PFSK-1 (cell line): ENCODE results near the gene SHFL.

ENCODE experiments used
- FOXP2 ChIP-seq: optimal IDR thresholded peaks from 2 replicates; pipeline ENCODE3; 2011; ENCODE audit warnings: borderline replicate concordance, control low read depth, inconsistent platforms; ENCODE audit not compliant: insufficient read depth; ENCODE audit errors: extremely low read length, extremely low read depth
- POLR2AphosphoS5 ChIP-seq: IDR thresholded peaks from 2 replicates; pipeline ENCODE4 v1.6.1; 2012; ENCODE audit warnings: low read depth, mild to moderate bottlenecking, control low read depth, low read length, moderate library complexity
- SIN3A ChIP-seq: IDR thresholded peaks from 2 replicates; pipeline ENCODE4 v1.6.1; 2012; ENCODE audit warnings: mild to moderate bottlenecking, low read length, moderate library complexity, borderline replicate concordance; ENCODE audit not compliant: insufficient read depth
- TAF1 ChIP-seq: IDR thresholded peaks from 2 replicates; pipeline ENCODE4 v1.6.1; 2012; ENCODE audit warnings: low read length, control low read depth, borderline replicate concordance; ENCODE audit not compliant: insufficient read depth
- TF ChIP-seq, protein P1 (sequence below), 2 experiments: IDR thresholded peaks; 2 replicates each; pipeline versions ENCODE4 v1.6.1 to v1.8.0; 2011 to 2012; ENCODE audit warnings: low read depth in 2 of 2, low read length in 2 of 2, control low read depth in 1 of 2, inconsistent platforms in 1 of 2, mild to moderate bottlenecking in 1 of 2, moderate library complexity in 1 of 2; ENCODE audit not compliant: insufficient read depth in 1 of 2

SHFL gene

DNA sequence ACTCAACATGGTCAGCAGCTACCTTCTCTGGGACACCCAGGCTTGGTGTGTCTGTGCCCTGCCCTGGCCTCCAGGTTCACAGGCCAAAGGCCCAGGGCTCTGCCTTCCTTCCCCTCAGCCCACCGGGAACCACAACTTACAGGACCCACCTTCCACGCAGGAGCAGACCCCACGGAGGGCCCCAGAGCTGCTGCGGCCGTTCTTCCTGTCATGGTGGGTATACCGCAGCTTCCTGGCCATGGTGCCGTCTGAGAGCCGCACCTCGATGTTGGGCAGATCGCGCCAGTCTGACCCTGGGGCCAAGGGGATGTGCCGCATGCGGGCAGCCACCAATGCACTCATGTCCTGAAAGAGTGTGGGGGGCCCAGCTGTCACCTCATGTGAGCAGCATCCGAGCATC is 50.8 kb downstream of the SHFL start:
- TF ChIP-seq, protein P1, sequence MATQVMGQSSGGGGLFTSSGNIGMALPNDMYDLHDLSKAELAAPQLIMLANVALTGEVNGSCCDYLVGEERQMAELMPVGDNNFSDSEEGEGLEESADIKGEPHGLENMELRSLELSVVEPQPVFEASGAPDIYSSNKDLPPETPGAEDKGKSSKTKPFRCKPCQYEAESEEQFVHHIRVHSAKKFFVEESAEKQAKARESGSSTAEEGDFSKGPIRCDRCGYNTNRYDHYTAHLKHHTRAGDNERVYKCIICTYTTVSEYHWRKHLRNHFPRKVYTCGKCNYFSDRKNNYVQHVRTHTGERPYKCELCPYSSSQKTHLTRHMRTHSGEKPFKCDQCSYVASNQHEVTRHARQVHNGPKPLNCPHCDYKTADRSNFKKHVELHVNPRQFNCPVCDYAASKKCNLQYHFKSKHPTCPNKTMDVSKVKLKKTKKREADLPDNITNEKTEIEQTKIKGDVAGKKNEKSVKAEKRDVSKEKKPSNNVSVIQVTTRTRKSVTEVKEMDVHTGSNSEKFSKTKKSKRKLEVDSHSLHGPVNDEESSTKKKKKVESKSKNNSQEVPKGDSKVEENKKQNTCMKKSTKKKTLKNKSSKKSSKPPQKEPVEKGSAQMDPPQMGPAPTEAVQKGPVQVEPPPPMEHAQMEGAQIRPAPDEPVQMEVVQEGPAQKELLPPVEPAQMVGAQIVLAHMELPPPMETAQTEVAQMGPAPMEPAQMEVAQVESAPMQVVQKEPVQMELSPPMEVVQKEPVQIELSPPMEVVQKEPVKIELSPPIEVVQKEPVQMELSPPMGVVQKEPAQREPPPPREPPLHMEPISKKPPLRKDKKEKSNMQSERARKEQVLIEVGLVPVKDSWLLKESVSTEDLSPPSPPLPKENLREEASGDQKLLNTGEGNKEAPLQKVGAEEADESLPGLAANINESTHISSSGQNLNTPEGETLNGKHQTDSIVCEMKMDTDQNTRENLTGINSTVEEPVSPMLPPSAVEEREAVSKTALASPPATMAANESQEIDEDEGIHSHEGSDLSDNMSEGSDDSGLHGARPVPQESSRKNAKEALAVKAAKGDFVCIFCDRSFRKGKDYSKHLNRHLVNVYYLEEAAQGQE (IDR thresholded peaks at IDR 0.05; ENCODE audit: insufficient read depth in 1 of 2, low read depth in 2 of 2, low read length in 2 of 2): no peak
- TF ChIP-seq TAF1: no peak
- TF ChIP-seq FOXP2: no peak
- no peak for TF ChIP-seq SIN3A
- TF ChIP-seq POLR2AphosphoS5: no peak

DNA sequence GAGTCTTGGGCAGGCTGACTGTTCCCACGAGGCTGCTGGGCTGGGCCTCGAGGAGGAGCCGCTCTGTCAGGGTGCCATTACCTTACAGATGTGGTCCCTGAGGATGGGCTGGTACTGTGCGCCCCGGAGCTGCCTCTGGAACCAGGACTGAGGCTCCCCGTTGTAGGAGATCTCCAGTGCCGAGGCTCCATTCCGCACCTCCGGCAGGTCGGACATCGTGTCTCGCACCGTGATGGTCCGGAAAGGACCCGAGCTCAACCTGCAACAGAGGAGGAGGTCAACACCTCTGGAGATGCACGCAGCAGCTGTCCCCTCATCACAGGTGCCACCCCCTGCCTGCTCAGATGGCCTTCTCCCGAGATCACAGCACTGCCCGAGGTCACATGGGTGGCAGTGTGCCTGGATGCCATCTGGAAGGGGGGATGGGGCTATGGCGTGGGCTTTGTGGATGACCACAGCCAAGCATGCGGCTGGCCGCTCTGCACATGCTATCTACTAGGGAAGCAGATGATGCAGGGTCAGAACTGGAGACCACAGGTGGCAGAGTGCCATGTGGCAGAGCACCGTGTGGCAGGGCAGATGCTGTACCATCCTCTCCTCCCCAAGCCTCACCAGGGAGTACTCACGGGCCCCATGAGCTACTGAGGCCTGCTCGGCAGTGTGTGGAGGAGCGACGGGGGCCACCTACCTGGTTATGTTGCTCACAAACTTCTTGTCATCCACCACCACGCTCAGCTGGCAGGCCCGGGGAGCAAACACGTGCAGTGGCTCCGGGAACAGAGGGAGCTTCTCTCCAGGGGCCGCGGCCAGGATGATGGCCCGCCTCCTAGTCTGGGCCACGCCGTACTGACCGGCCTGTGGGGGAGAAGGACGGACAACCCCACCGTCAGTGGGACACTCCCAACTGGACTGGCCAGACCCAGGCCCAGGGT is 51.9 kb downstream of the SHFL start:
- TF ChIP-seq POLR2AphosphoS5: no peak
- no peak for TF ChIP-seq SIN3A
- TF ChIP-seq FOXP2: no peak
- no peak for TF ChIP-seq TAF1
- TF ChIP-seq, protein P1 (IDR thresholded peaks at IDR 0.05; ENCODE audit: insufficient read depth in 1 of 2, low read depth in 2 of 2, low read length in 2 of 2): no peak

- no peak for TF ChIP-seq POLR2AphosphoS5
- TF ChIP-seq TAF1: no peak
- no peak for TF ChIP-seq SIN3A
- no peak for TF ChIP-seq FOXP2
- TF ChIP-seq, protein P1 (IDR thresholded peaks at IDR 0.05; ENCODE audit: insufficient read depth in 1 of 2, low read depth in 2 of 2, low read length in 2 of 2): no peak
Observed at GRCh38 chr19:10138879-10139795, 53.0 kb downstream of the SHFL start.

GRCh38 chr19:10139952-10140351 is 53.8 kb downstream of the SHFL start:
- TF ChIP-seq POLR2AphosphoS5 (no peak), SIN3A (no peak), TAF1 (no peak), FOXP2 (no peak)
- TF ChIP-seq, protein P1 (IDR thresholded peaks at IDR 0.05; ENCODE audit: insufficient read depth in 1 of 2, low read depth in 2 of 2, low read length in 2 of 2): no peak
